BJ (cell line): Measurements from ENCODE around the gene CTNNAL1. TPM values are rescaled to one million over a fixed set of nuclear protein-coding genes. Genes with fewer than 3 reads are reported as not detected.
"Not testable (repeated sequence)": the region's sequence is repeated elsewhere in the genome, so short reads cannot be mapped to it uniquely, and the experiment has no call there.

Experiments used
- CTCF ChIA-PET: fragments of 350-600 bp; formaldehyde crosslinking; extraction: SDS; loops from one replicate; lab custom pipeline; 2021; ENCODE audit warnings: antibody characterized with exemption, inconsistent platforms; lab: Yijun Ruan, JAX
- POLR2A ChIA-PET: fragments of 300-600 bp; sonication (Branson Sonifier 250); formaldehyde crosslinking; extraction: SDS; loops from one replicate; lab custom pipeline; 2021; ENCODE audit warnings: antibody characterized with exemption; lab: Charles Lee
- DNase-seq: peaks from one replicate; pipeline ENCODE4 v3.0.0-alpha.2; 2011; ENCODE audit warnings: low read depth
- H3K27me3 ChIP-seq: 2 replicates; pipeline ENCODE4 v1.6.0; 2011; ENCODE audit warnings: low read length; ENCODE audit not compliant: control insufficient read depth, insufficient read depth
- H3K36me3 ChIP-seq: 2 replicates; pipeline ENCODE4 v1.5.1; 2011; ENCODE audit warnings: low read length; ENCODE audit not compliant: control insufficient read depth, insufficient read depth
- H3K4me3 ChIP-seq: 2 replicates; pipeline ENCODE4 v1.5.1; 2011; ENCODE audit warnings: low read depth, mild to moderate bottlenecking, control low read depth, low read length
- polyA plus RNA-seq: library from polyadenylated mRNA; depleted of rRNA; stranded (reverse); fragments of >200 nt; gene quantifications from 2 replicates; pipeline ENCODE4 v1.2.3, GENCODE V29; 2011
- TF ChIP-seq, protein P1 (sequence below): IDR thresholded peaks from 2 replicates; pipeline ENCODE4 v1.5.1; 2011; ENCODE audit warnings: low read depth, mild to moderate bottlenecking, control low read depth, inconsistent platforms, low read length, moderate library complexity; ENCODE audit not compliant: insufficient read depth

The CTNNAL1 gene
- polyA plus RNA-seq, 1 experiment, result 32.6 TPM

DNA sequence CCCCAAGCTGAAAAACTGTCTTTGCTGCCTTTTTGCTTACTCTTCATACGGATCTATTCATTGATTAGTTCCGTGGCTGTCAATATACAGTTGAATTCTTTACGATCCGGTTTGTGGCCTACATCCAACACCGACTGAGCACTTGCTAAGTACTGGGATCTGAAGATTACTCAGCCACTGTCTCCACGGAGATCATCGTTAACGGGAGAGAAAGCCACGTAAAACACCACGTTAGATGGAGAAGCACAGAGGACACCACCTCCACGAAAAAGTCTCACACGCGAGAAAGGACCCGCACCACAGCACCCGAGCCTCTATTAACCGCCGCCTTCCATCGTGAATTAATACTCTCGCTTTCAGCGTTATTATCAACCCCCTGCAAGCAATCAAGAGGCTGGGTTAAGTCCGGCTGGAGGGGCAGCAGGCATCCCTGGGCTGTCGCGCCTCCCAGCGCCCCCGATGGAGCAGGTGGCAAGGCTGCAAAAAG lies 80.0 kb downstream of the CTNNAL1 start:
- peak overlapping the region; percentile 73 for H3K4me3 ChIP-seq
- TF ChIP-seq, protein P1, sequence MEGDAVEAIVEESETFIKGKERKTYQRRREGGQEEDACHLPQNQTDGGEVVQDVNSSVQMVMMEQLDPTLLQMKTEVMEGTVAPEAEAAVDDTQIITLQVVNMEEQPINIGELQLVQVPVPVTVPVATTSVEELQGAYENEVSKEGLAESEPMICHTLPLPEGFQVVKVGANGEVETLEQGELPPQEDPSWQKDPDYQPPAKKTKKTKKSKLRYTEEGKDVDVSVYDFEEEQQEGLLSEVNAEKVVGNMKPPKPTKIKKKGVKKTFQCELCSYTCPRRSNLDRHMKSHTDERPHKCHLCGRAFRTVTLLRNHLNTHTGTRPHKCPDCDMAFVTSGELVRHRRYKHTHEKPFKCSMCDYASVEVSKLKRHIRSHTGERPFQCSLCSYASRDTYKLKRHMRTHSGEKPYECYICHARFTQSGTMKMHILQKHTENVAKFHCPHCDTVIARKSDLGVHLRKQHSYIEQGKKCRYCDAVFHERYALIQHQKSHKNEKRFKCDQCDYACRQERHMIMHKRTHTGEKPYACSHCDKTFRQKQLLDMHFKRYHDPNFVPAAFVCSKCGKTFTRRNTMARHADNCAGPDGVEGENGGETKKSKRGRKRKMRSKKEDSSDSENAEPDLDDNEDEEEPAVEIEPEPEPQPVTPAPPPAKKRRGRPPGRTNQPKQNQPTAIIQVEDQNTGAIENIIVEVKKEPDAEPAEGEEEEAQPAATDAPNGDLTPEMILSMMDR, result no peak
- no peaks in the 10 kb centered on the region for H3K27me3 ChIP-seq
- POLR2A ChIA-PET, result no interaction called here
- peaks cover 1% of the 10 kb centered on the region for H3K36me3 ChIP-seq
- no peak for DNase-seq
- CTCF ChIA-PET, result no interaction called here

DNA sequence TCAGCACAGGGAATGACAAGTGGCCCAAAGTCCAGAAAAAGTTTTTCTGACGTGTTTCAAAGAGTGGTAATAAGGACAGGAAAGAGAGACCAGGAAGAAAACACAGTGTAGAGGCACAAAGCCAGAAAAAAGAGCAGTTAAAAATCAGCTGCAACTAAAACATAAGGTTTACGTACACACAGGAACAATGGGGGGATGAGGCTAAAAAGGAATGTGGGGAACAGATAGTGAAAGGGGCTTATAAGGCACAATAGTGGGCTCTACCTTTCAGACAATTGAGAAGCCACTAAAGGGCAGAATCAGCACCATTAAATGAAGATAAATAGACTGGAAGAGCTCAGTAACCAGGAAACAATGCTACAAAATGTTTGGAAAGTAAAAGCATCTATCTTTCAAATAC lies 84.9 kb downstream of the CTNNAL1 start:
- POLR2A ChIA-PET, result interaction anchor here (0.7 kb wide), 2 partner anchors 190 to 429 kb away, joined by 4 to 7 read pairs; no protein-coding TSS in a partner anchor
- H3K4me3 ChIP-seq, result no peak overlapping the region
- DNase-seq, result no peak
- CTCF ChIA-PET, result interaction anchor here (0.6 to 1.2 kb wide), 2 partner anchors 18 to 148 kb away, joined by 3 read pairs; no protein-coding TSS in a partner anchor
- peaks cover 4% of the 10 kb centered on the region for H3K36me3 ChIP-seq
- TF ChIP-seq, protein P1, result no peak
- no peaks in the 10 kb centered on the region for H3K27me3 ChIP-seq

DNA sequence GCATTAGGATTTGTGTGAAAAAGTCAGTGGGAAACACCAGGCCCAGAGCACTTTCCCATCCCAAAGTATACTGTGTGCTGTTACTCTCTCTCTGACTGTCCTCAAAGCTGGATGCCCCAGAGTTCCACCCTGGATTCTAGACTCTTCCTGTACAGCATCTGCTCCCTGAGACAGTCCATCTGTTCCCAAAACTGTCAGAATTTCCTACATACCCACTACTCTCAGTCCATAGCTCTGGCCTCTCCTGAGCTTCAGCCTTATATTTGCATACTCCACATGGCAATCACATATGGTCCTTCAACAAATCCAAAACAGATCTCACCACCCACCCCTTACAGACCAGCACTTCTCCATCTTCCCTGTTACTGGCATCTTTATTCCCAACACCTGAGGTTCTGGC lies 88.8 kb downstream of the CTNNAL1 start:
- no peak for DNase-seq
- ChIA-PET POLR2A (no interaction called here), CTCF (no interaction called here)
- Histone ChIP-seq H3K4me3 (no peak overlapping the region), H3K27me3 (no peaks in the 10 kb centered on the region), H3K36me3 (peaks cover 6% of the 10 kb centered on the region)
- TF ChIP-seq, protein P1, result no peak

DNA sequence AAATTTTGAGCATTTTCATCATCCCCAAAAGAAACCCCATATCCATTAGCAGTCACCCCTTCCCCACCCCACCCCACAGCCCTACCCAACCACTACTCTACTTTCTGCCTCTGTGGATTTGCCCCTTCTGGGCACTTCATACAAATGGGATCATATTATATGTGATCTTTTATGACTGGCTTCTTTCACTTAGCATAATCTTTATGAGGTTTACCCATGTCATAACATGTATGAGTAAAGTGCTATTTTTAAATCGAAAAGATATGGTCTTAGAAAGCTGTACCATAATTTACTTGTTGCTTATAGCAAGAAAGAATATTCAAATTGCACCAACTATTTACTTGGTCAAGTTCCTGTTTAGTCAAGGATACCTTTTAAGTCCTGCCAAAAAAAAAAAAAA lies 92.1 kb downstream of the CTNNAL1 start:
- H3K36me3 ChIP-seq, result peaks cover 4% of the 10 kb centered on the region
- POLR2A ChIA-PET, result no interaction called here
- no peak overlapping the region for H3K4me3 ChIP-seq
- CTCF ChIA-PET, result no interaction called here
- no peak for DNase-seq
- TF ChIP-seq, protein P1, result no peak
- H3K27me3 ChIP-seq, result no peaks in the 10 kb centered on the region

DNA sequence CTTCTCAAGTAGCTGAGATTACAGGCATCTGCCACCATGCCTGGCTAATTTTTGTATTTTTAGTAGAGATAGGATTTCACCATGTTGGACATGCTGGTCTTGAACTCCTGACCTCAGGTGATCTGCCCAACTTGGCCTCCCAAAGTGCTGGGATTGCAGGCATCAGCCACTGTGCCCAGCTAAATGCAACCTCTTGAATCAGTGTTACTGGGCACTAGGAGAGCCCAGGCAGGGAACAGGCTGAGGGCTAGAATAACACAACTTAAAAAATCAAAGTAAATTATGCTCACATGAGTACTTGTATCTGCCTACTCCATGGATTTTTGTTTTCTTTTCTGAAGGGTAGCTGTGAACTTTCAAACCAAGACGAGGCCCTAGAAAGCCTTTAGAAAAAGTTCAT lies 92.9 kb downstream of the CTNNAL1 start:
- not testable (repeated sequence) for H3K27me3 ChIP-seq, H3K36me3 ChIP-seq, H3K4me3 ChIP-seq, DNase-seq
- ChIA-PET POLR2A (interaction anchor here (0.6 kb wide), 1 partner anchor 1131 kb away, joined by 6 read pairs; no protein-coding TSS in a partner anchor), CTCF (interaction anchor here (0.7 kb wide), 1 partner anchor 17 kb away, joined by 3 read pairs; no protein-coding TSS in a partner anchor)

DNA sequence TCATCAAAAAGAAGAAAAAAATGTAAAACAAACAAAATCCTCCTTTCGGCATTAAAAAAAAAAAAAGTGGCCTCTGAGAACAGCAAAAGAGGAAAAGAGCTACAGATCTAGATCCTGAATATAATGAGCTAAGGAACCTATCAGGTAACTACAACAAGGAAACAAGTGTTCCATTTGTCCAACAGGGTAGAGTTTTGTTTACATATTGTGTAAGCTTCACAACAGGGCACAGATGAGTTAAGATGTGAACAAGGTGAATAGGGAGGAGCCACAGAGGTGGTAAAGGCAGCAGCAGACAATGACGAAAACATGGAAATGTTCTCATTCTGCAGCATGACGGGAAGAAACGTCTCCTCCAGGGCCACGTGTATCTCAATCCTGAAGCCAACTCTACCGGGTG lies 93.8 kb downstream of the CTNNAL1 start:
- no peak overlapping the region for H3K4me3 ChIP-seq
- H3K27me3 ChIP-seq, result no peaks in the 10 kb centered on the region
- TF ChIP-seq, protein P1, result no peak
- CTCF ChIA-PET, result interaction anchor here (0.6 to 0.7 kb wide), 2 partner anchors 48 to 86 kb away, joined by 3 to 4 read pairs; no protein-coding TSS in a partner anchor
- H3K36me3 ChIP-seq, result peaks cover 4% of the 10 kb centered on the region
- no peak for DNase-seq
- POLR2A ChIA-PET, result interaction anchor here (0.6 kb wide), 1 partner anchor 1497 kb away, joined by 3 read pairs; no protein-coding TSS in a partner anchor
